Small intestine (tissue), 7 donors: Measurements from ENCODE around the gene SLC39A11. TPM values are rescaled to one million over a fixed set of nuclear protein-coding genes. Genes with fewer than 3 reads are reported as not detected.
A peak's percentile ranks its signal among the peaks of the same experiment; 100 is the strongest.

Source experiments
- DNase-seq, 2 donors: peaks; one replicate each; pipeline versions ENCODE4 v3.0.0 to v3.0.0-alpha.2; 2013
- FAIRE-seq: peaks from 2 replicates; lab custom pipeline; 2012; peaks lifted over from hg19 to GRCh38; lab: Jason Lieb, UNC
- H3K27ac ChIP-seq, 3 donors: one replicate each; pipeline ENCODE4 v1.5.1; 2013; ENCODE audit warnings: low read length in 2 of 3, mild to moderate bottlenecking in 2 of 3, control low read depth in 1 of 3, inconsistent platforms in 1 of 3, low read depth in 1 of 3, moderate library complexity in 1 of 3
- H3K27me3 ChIP-seq, 3 donors: one replicate each; pipeline ENCODE4 v1.6.1; 2013; ENCODE audit warnings: low read length in 3 of 3, inconsistent platforms in 1 of 3; ENCODE audit not compliant: control insufficient read depth in 3 of 3, insufficient read depth in 3 of 3
- H3K36me3 ChIP-seq, 3 donors: one replicate each; pipeline ENCODE4 v1.6.1; 2013; ENCODE audit warnings: low read length in 3 of 3, inconsistent platforms in 1 of 3, low read depth in 1 of 3, mild to moderate bottlenecking in 1 of 3, moderate library complexity in 1 of 3; ENCODE audit not compliant: control insufficient read depth in 3 of 3, insufficient read depth in 2 of 3
- H3K4me1 ChIP-seq, 3 donors: one replicate each; pipeline ENCODE4 v1.6.1; 2013; ENCODE audit warnings: low read length in 2 of 3, inconsistent platforms in 1 of 3, low read depth in 1 of 3, mild to moderate bottlenecking in 1 of 3, moderate library complexity in 1 of 3; ENCODE audit not compliant: control insufficient read depth in 3 of 3, insufficient read depth in 2 of 3
- H3K4me3 ChIP-seq, 3 donors: one replicate each; pipeline ENCODE4 v1.5.1; 2013; ENCODE audit warnings: low read length in 3 of 3, control low read depth in 1 of 3, inconsistent platforms in 1 of 3, low read depth in 1 of 3, mild to moderate bottlenecking in 1 of 3, moderate library complexity in 1 of 3
- H3K9me3 ChIP-seq, 2 donors: one replicate each; pipeline ENCODE4 v1.6.1; 2013; ENCODE audit warnings: low read depth in 1 of 2, low read length in 1 of 2; ENCODE audit not compliant: control insufficient read depth in 2 of 2, insufficient read depth in 1 of 2
- WGBS, 3 donors: extraction: QIAGEN DNeasy Blood & Tissue Kit; methylation state at CpG; one replicate each; pipeline ENCODE4 v1.1.7; 2013; 5-methylcytosine and 5-hydroxymethylcytosine counted together
- polyA plus RNA-seq, 4 donors: library from polyadenylated mRNA; stranded (reverse) in 3 of 4; unstranded in 1 of 4; fragments of 200-250 nt in 3 of 4; fragments of 120-200 nt in 1 of 4; gene quantifications; one replicate each; pipeline versions ENCODE4 v1.2.1 to v1.2.3, GENCODE V29; 2013
- donor health status: healthy with polysubstance abuse.
- donor health status: control.
- donor health status: control.
- donor health status: Bipolar disorder and iron deficiency.
- donor health status: healthy.

The SLC39A11 gene
- polyA plus RNA-seq, 4 donors = 2.7 to 53.7 (median 11.3) TPM

GRCh38 chr17:73121506-73121905 lies 29.0 kb upstream of the SLC39A11 start:
- Histone ChIP-seq H3K4me1 (no peaks in the 10 kb centered on the region), H3K4me3 (no peak overlapping the region), H3K27ac (no peak overlapping the region), H3K9me3 (no peaks in the 10 kb centered on the region), H3K27me3 (no peaks in the 10 kb centered on the region), H3K36me3 (no peaks in the 10 kb centered on the region)
- DNase-seq (no peak), FAIRE-seq (no peak)
- 81 to 94% (median 92%) methylated on average over 5 of the region's 5 CpGs for WGBS, 3 donors

- H3K4me1 ChIP-seq = no peaks in the 10 kb centered on the region
- H3K9me3 ChIP-seq = no peaks in the 10 kb centered on the region
- FAIRE-seq = no peak
- no peaks in the 10 kb centered on the region for H3K36me3 ChIP-seq
- no peak for DNase-seq
- H3K27me3 ChIP-seq = no peaks in the 10 kb centered on the region
- 86 to 90% (median 88%) methylated on average over 10 of the region's 10 CpGs for WGBS, 3 donors
- H3K4me3 ChIP-seq = no peak overlapping the region
- H3K27ac ChIP-seq = no peak overlapping the region
Measured at GRCh38 chr17:73119631-73120030, 27.1 kb upstream of the SLC39A11 start.

DNA sequence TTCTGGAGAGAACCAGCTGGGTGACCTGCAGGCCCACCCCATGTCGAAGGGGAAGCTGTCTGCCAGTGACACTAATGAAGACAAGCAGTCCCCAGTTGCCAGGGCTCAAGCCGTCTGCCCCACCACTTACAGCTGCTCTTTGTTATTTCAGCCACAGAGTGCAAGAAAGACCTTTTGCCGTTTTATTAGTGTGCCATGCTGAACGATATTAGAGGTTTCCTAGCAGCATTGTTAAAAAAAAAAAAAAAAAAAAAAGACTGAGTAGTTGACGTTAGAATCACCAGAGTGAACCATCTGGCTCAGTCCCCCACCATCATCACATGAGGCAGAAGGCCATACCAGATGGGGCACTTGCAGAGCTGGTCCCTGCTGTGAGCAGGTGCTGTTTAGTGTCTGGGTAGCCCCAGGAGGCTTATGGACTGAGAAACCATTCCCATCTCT lies 26.5 kb upstream of the SLC39A11 start:
- WGBS, 3 donors = 64 to 72% (median 68%) methylated on average over 5 of the region's 5 CpGs

GRCh38 chr17:73118139-73118538 lies 25.7 kb upstream of the SLC39A11 start:
- WGBS, 3 donors = 91 to 98% (median 96%) methylated on average over 4 of the region's 4 CpGs
- H3K4me1 ChIP-seq = no peaks in the 10 kb centered on the region
- H3K36me3 ChIP-seq = no peaks in the 10 kb centered on the region
- FAIRE-seq (no peak), DNase-seq (no peak)
- H3K4me3 ChIP-seq = no peak overlapping the region
- no peaks in the 10 kb centered on the region for H3K27me3 ChIP-seq
- no peaks in the 10 kb centered on the region for H3K9me3 ChIP-seq
- no peak overlapping the region for H3K27ac ChIP-seq

More for the DNA sequence above, 26.5 kb upstream of the SLC39A11 start:
- no peaks in the 10 kb centered on the region for H3K9me3 ChIP-seq
- no peak overlapping the region for H3K27ac ChIP-seq
- FAIRE-seq (no peak), DNase-seq (peak; percentile 8 to 17)
- H3K36me3 ChIP-seq = no peaks in the 10 kb centered on the region
- H3K4me1 ChIP-seq = no peaks in the 10 kb centered on the region
- H3K27me3 ChIP-seq = no peaks in the 10 kb centered on the region
- H3K4me3 ChIP-seq = no peak overlapping the region

DNA sequence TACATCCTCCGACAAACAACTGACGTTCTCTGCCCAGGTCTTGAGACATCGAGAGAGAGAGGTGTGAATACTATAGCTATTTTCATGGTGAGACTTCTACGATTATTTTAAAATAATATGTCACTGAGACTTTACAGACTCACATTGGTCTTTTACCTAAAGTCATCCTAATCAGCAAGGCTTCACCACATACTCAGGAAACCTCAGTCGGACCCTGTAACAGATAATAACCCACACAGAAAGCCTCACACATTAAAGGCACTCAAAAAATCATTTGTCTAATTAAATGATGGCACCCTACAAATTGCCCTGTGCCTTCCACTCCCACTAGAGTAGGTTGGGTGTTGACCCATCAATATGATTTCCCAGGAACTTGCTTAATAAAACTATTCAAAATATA lies 19.8 kb upstream of the SLC39A11 start:
- H3K9me3 ChIP-seq = peaks cover 0 to 3% of the 10 kb centered on the region in 2 donors
- no peaks in the 10 kb centered on the region for H3K4me1 ChIP-seq
- H3K27ac ChIP-seq = no peak overlapping the region
- WGBS, 3 donors = 91 to 97% (median 92%) methylated on average over 5 of the region's 5 CpGs
- DNase-seq (no peak), FAIRE-seq (no peak)
- no peaks in the 10 kb centered on the region for H3K36me3 ChIP-seq
- no peaks in the 10 kb centered on the region for H3K27me3 ChIP-seq
- no peak overlapping the region for H3K4me3 ChIP-seq

GRCh38 chr17:73111386-73111785 lies 18.9 kb upstream of the SLC39A11 start:
- FAIRE-seq = no peak
- 62 to 82% (median 74%) methylated on average over 6 of the region's 6 CpGs for WGBS, 3 donors
- no peak overlapping the region for H3K27ac ChIP-seq
- H3K36me3 ChIP-seq = no peaks in the 10 kb centered on the region
- no peaks in the 10 kb centered on the region for H3K4me1 ChIP-seq
- no peaks in the 10 kb centered on the region for H3K27me3 ChIP-seq
- DNase-seq = peak in 1 of 2 donors; percentile 60
- no peak overlapping the region for H3K4me3 ChIP-seq
- peaks cover 0 to 3% of the 10 kb centered on the region in 2 donors for H3K9me3 ChIP-seq

DNA sequence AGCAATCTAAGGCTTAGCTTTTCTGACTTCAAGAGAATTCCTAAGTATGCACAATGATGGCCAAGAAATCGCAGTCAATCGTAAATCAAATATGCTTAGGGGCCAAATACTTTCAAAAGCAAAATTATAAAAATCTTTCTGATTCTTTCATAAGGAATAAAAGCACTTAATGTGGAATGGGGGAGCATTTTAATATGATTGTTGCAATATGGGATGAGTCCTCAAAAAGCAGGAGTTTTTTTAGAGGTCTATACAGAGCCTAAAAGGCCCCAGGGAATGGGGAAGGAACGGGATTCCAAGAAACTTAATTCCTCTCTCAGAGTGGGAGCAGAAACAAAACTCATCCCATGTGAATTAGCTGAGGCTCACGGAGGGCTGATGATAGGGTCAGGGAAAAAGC lies 14.7 kb upstream of the SLC39A11 start:
- peaks cover 0 to 2% (median 0%) of the 10 kb centered on the region in 3 donors for H3K27me3 ChIP-seq

DNA sequence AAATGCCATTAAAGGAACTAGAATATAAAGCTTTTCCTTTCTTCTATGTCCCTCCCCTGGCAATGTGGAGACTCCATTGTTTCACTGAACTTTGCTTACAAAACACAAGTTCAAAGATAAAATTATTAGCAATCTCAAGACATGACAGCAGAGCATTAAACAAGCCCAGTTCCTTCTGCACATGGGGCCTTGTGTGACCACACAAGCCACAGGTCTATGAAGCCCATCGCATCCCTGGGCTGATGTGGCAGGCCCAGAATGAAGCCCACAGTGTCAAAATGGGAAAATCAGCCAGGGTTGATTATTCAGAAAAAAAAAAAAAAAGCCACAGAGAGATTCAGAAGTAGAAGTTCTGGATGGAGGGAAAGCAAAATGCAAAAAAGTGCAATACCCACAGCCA lies 12.9 kb upstream of the SLC39A11 start:
- Histone ChIP-seq H3K27me3 (peaks cover 0 to 2% (median 0%) of the 10 kb centered on the region in 3 donors), H3K36me3 (no peaks in the 10 kb centered on the region), H3K9me3 (peaks cover 0 to 5% of the 10 kb centered on the region in 2 donors), H3K4me1 (no peaks in the 10 kb centered on the region), H3K4me3 (no peak overlapping the region), H3K27ac (no peak overlapping the region)
- 68 to 86% (median 74%) methylated on average over 1 of the region's 1 CpG for WGBS, 3 donors
- DNase-seq = no peak
- no peak for FAIRE-seq

More for the DNA sequence above, 14.7 kb upstream of the SLC39A11 start:
- Histone ChIP-seq H3K9me3 (peaks cover 0 to 8% of the 10 kb centered on the region in 2 donors), H3K27ac (no peak overlapping the region), H3K4me1 (no peaks in the 10 kb centered on the region), H3K36me3 (no peaks in the 10 kb centered on the region), H3K4me3 (no peak overlapping the region)
- 67 to 86% (median 83%) methylated on average over 4 of the region's 4 CpGs for WGBS, 3 donors
- FAIRE-seq (no peak), DNase-seq (no peak)

DNA sequence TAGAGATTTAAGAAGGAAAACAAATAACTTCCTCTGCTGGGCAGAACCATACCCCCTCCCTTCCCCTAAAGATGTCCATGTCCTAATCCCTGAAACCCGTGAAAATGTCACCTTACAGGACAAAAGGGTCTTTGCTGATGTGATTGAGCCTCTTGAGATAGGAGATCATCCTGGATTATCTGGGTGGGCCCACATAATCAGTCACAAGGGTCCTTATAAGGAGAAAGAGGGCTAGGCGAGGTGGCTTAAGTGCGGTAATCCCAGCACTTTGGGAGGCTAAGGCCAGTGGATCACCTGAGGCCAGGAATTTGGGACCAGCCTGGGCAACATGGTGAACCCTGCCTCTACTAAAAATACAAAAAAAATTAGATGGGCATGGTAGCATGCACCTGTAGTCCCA lies 12.0 kb upstream of the SLC39A11 start:
- no peaks in the 10 kb centered on the region for H3K4me1 ChIP-seq
- no peak for DNase-seq
- no peak overlapping the region for H3K27ac ChIP-seq
- peaks cover 0 to 2% (median 0%) of the 10 kb centered on the region in 3 donors for H3K27me3 ChIP-seq
- H3K36me3 ChIP-seq = no peaks in the 10 kb centered on the region
- no peak for FAIRE-seq
- 91 to 96% (median 91%) methylated on average over 3 of the region's 3 CpGs for WGBS, 3 donors
- H3K9me3 ChIP-seq = peaks cover 0 to 5% of the 10 kb centered on the region in 2 donors
- no peak overlapping the region for H3K4me3 ChIP-seq
